Measurements from ENCODE around the gene MAML2.
A peak's percentile ranks its signal among the peaks of the same experiment; 100 is the strongest.

The MAML2 gene

GRCh38 chr11:96067160-96067559 lies 275.8 kb downstream of the MAML2 start:
- DNase-seq (ENCODE audit: low spot score): no peak

GRCh38 chr11:96065379-96065778 lies 277.6 kb downstream of the MAML2 start:
- no peak for DNase-seq (ENCODE audit: low spot score)

GRCh38 chr11:96063886-96064285 lies 279.1 kb downstream of the MAML2 start:
- DNase-seq (ENCODE audit: low spot score): no peak

GRCh38 chr11:96063053-96063452 lies 279.9 kb downstream of the MAML2 start:
- DNase-seq (ENCODE audit: low spot score): no peak

GRCh38 chr11:96062134-96062533 lies 280.9 kb downstream of the MAML2 start:
- DNase-seq (ENCODE audit: low spot score): no peak

GRCh38 chr11:96061730-96062129 lies 281.3 kb downstream of the MAML2 start:
- no peak for DNase-seq (ENCODE audit: low spot score)

GRCh38 chr11:96061069-96061468 lies 281.9 kb downstream of the MAML2 start:
- no peak for DNase-seq (ENCODE audit: low spot score)

- DNase-seq (ENCODE audit: low spot score): no peak
Observed at GRCh38 chr11:96057502-96057901, 285.5 kb downstream of the MAML2 start.

GRCh38 chr11:96056576-96056975 lies 286.4 kb downstream of the MAML2 start:
- DNase-seq (ENCODE audit: low spot score): no peak

- peak; percentile 36 for DNase-seq (ENCODE audit: low spot score)
Observed at GRCh38 chr11:96055706-96056387, 287.1 kb downstream of the MAML2 start.

- peak; percentile 80 for DNase-seq (ENCODE audit: low spot score)
Observed at GRCh38 chr11:96054870-96055705, 287.9 kb downstream of the MAML2 start.

GRCh38 chr11:96052921-96053651 lies 289.9 kb downstream of the MAML2 start:
- no peak for DNase-seq (ENCODE audit: low spot score)

GRCh38 chr11:96051820-96052219 lies 291.2 kb downstream of the MAML2 start:
- no peak for DNase-seq (ENCODE audit: low spot score)

GRCh38 chr11:96050435-96051182 lies 292.4 kb downstream of the MAML2 start:
- no peak for DNase-seq (ENCODE audit: low spot score)

- DNase-seq (ENCODE audit: low spot score): no peak
Observed at GRCh38 chr11:96049426-96049825, 293.6 kb downstream of the MAML2 start.

GRCh38 chr11:96045622-96046456 lies 297.2 kb downstream of the MAML2 start:
- no peak for DNase-seq (ENCODE audit: low spot score)

GRCh38 chr11:96044747-96045146 lies 298.2 kb downstream of the MAML2 start:
- DNase-seq (ENCODE audit: low spot score): no peak

GRCh38 chr11:96044311-96044710 lies 298.7 kb downstream of the MAML2 start:
- no peak for DNase-seq (ENCODE audit: low spot score)

- DNase-seq (ENCODE audit: low spot score): no peak
Observed at GRCh38 chr11:96043291-96043690, 299.7 kb downstream of the MAML2 start.

- DNase-seq (ENCODE audit: low spot score): peak; percentile 80
Observed at GRCh38 chr11:96038046-96038445, 304.9 kb downstream of the MAML2 start.

GRCh38 chr11:96037405-96037949 lies 305.5 kb downstream of the MAML2 start:
- peak; percentile 77 for DNase-seq (ENCODE audit: low spot score)

Measured in SW480 (cell line).